ENCODE measurements around the gene ATP9B. TPM values are rescaled to one million over a fixed set of nuclear protein-coding genes. Genes with fewer than 3 reads are reported as not detected.

ATP9B gene
- total RNA-seq, 1 experiment from 2014 or later = 20.9 TPM

GRCh38 chr18:79299272-79299671 lies 230.1 kb downstream of the ATP9B start:
- Histone ChIP-seq H3K9ac (ENCODE audit: extremely low read depth, insufficient read length, low read length) (no peak overlapping the region), H3K4ac (ENCODE audit: low read depth, low read length) (no peak overlapping the region), H4K91ac (ENCODE audit: insufficient read length, low read depth, low read length) (no peak overlapping the region), H3K27me3 (ENCODE audit: insufficient read depth, low read length) (no peaks in the 10 kb centered on the region), H3T11ph (ENCODE audit: low read length) (no peak overlapping the region), H3K4me2 (ENCODE audit: insufficient read depth, insufficient read length, low read length) (no peak overlapping the region), H3K9me3 (ENCODE audit: control insufficient read depth, low read depth, low read length) (no peaks in the 10 kb centered on the region), H3K56ac (ENCODE audit: insufficient read length, low read depth, low read length) (no peak overlapping the region), H3K14ac (ENCODE audit: insufficient read depth, low read length) (no peak overlapping the region), H2BK120ac (ENCODE audit: low read depth, low read length, poor library complexity, severe bottlenecking) (no peak overlapping the region), H4K20me1 (ENCODE audit: control insufficient read depth, insufficient read depth, insufficient read length) (no peaks in the 10 kb centered on the region), H4K8ac (replicated peaks; ENCODE audit: insufficient read length, low read depth, low read length) (no peak overlapping the region), H3K23me2 (ENCODE audit: insufficient read length, low read depth, low read length, poor library complexity, severe bottlenecking) (no peaks in the 10 kb centered on the region), H3K27ac (ENCODE audit: insufficient read length, low read depth, low read length) (no peak overlapping the region), H3K18ac (ENCODE audit: insufficient read length, low read depth, low read length) (no peak overlapping the region), H3K4me1 (ENCODE audit: insufficient read depth, low read length) (no peaks in the 10 kb centered on the region), H2BK5ac (ENCODE audit: insufficient read length, low read length) (no peak overlapping the region), H2AFZ (ENCODE audit: low read length) (no peak overlapping the region), H2BK15ac (ENCODE audit: low read depth, low read length) (no peak overlapping the region), H2BK12ac (ENCODE audit: insufficient read length, low read depth, low read length) (no peak overlapping the region), H3K23ac (ENCODE audit: insufficient read length, low read depth, low read length) (no peak overlapping the region), H3K79me1 (ENCODE audit: insufficient read depth, low read depth, low read length, poor library complexity, severe bottlenecking) (no peaks in the 10 kb centered on the region), H2AK5ac (ENCODE audit: insufficient read length, low read length) (no peak overlapping the region), H2BK20ac (ENCODE audit: low read depth, low read length, poor library complexity, severe bottlenecking) (no peak overlapping the region), H3K79me2 (ENCODE audit: insufficient read depth, low read length) (no peaks in the 10 kb centered on the region), H4K5ac (ENCODE audit: insufficient read length, low read depth, low read length) (no peak overlapping the region)
- TF ChIP-seq, protein P1, sequence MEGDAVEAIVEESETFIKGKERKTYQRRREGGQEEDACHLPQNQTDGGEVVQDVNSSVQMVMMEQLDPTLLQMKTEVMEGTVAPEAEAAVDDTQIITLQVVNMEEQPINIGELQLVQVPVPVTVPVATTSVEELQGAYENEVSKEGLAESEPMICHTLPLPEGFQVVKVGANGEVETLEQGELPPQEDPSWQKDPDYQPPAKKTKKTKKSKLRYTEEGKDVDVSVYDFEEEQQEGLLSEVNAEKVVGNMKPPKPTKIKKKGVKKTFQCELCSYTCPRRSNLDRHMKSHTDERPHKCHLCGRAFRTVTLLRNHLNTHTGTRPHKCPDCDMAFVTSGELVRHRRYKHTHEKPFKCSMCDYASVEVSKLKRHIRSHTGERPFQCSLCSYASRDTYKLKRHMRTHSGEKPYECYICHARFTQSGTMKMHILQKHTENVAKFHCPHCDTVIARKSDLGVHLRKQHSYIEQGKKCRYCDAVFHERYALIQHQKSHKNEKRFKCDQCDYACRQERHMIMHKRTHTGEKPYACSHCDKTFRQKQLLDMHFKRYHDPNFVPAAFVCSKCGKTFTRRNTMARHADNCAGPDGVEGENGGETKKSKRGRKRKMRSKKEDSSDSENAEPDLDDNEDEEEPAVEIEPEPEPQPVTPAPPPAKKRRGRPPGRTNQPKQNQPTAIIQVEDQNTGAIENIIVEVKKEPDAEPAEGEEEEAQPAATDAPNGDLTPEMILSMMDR (conservative IDR thresholded peaks at IDR 0.05) = no peak
- Mint-ChIP-seq H3K27ac (peak overlapping the region in 1 of 3 experiments; percentile 13; a peak in 2 of 7 replicates), H3K27me3 (ENCODE audit: low read depth) (no peaks in the 10 kb centered on the region), H3K4me1 (peaks cover 5 to 6% of the 10 kb centered on the region in 2 experiments), H3K9me3 (no peaks in the 10 kb centered on the region), H3K4me3 (no peak overlapping the region), H3K36me3 (ENCODE audit: insufficient read depth in 1 of 3, low read depth in 3 of 3) (peaks cover 3 to 10% (median 3%) of the 10 kb centered on the region in 3 experiments; a peak in 3 of 7 replicates)
- no peak for DNase-seq
- no CpG with 5 or more reads among the region's 2 CpGs for WGBS (ENCODE audit: extremely low coverage, insufficient read length, low lambda C conversion rate)
